ENCODE data around the gene GAD1.

DNA sequence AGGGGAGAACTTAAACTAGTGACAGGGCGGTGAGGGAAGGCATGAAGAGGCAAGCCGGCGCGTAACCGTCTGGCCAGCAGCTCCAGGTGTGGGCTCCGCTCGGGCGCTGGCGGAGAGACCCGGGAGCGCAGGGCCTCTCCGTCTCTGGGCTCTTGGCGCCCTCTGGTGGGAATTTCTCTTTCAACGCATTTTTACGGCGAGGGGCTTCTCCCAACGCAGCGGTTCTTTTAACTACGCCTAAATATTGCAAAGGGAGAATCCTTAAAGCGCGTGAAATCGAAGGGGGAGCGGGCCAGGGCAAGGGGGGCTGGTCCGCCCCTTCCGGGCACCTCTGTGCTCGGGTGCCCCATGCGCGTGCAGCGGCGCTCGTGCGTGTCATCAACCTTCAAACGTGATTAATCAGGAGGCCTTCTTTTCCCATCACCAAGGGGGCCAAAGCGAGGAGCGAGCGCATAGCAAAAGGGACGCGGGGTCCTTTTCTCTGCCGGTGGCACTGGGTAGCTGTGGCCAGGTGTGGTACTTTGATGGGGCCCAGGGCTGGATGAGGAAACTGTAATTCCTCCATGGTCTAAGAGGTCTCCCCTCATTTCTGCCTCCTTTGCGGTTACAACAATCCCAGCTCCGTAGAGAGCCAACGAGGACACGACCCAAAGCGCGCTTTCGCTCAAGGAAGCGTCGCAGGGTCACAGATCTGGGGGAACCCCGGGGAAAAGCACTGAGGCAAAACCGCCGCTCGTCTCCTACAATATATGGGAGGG, 762 bp upstream of the GAD1 start:
- TF ChIP-seq, protein P1, sequence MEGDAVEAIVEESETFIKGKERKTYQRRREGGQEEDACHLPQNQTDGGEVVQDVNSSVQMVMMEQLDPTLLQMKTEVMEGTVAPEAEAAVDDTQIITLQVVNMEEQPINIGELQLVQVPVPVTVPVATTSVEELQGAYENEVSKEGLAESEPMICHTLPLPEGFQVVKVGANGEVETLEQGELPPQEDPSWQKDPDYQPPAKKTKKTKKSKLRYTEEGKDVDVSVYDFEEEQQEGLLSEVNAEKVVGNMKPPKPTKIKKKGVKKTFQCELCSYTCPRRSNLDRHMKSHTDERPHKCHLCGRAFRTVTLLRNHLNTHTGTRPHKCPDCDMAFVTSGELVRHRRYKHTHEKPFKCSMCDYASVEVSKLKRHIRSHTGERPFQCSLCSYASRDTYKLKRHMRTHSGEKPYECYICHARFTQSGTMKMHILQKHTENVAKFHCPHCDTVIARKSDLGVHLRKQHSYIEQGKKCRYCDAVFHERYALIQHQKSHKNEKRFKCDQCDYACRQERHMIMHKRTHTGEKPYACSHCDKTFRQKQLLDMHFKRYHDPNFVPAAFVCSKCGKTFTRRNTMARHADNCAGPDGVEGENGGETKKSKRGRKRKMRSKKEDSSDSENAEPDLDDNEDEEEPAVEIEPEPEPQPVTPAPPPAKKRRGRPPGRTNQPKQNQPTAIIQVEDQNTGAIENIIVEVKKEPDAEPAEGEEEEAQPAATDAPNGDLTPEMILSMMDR (conservative IDR thresholded peaks at IDR 0.05) = peak; percentile 90
- no peak for TF ChIP-seq ZFX (IDR thresholded peaks at IDR 0.05)

All from C4-2B (cell line).